HEK293T (cell line): ENCODE results near the gene FRK.

ENCODE experiments used
- ARNT ChIP-seq: fragments of 450-650 bp; IDR thresholded peaks from 2 replicates; pipeline ENCODE4 v1.6.1; 2017; ENCODE audit warnings: mild to moderate bottlenecking
- CTBP1 ChIP-seq: fragments of 450-650 bp; IDR thresholded peaks from 2 replicates; pipeline ENCODE4 v1.6.1; 2016; ENCODE audit warnings: borderline replicate concordance
- FOXA1 ChIP-seq: fragments of 450-650 bp; IDR thresholded peaks from 2 replicates; pipeline ENCODE4 v1.6.1; 2016; ENCODE audit warnings: mild to moderate bottlenecking
- FOXK2 ChIP-seq: fragments of 450-650 bp; IDR thresholded peaks from 2 replicates; pipeline ENCODE4 v1.6.1; 2016; ENCODE audit warnings: mild to moderate bottlenecking
- FOXM1 ChIP-seq: fragments of 450-650 bp; IDR thresholded peaks from 2 replicates; pipeline ENCODE4 v1.6.1; 2017; ENCODE audit warnings: mild to moderate bottlenecking, borderline replicate concordance
- HDGF ChIP-seq: fragments of 450-650 bp; IDR thresholded peaks from 2 replicates; pipeline ENCODE4 v1.6.1; 2017; ENCODE audit warnings: antibody characterized with exemption, borderline replicate concordance
- NFRKB ChIP-seq: fragments of 450-650 bp; IDR thresholded peaks from 2 replicates; pipeline ENCODE4 v1.6.1; 2016; ENCODE audit warnings: mild to moderate bottlenecking, moderate library complexity
- SP1 ChIP-seq: fragments of 450-650 bp; IDR thresholded peaks from 2 replicates; pipeline ENCODE4 v1.6.1; 2017
- SUZ12 ChIP-seq: fragments of 450-650 bp; IDR thresholded peaks from 2 replicates; pipeline ENCODE4 v1.6.1; 2016; ENCODE audit warnings: mild to moderate bottlenecking
- TF ChIP-seq, protein P1 (sequence below): fragments of 450-650 bp; IDR thresholded peaks from 2 replicates; pipeline ENCODE4 v1.6.1; 2016

- TF ChIP-seq SP1 (no peak), FOXM1 (no peak), ARNT (no peak), SUZ12 (no peak), CTBP1 (no peak), FOXK2 (no peak), FOXA1 (no peak), NFRKB (no peak), HDGF (no peak)
- TF ChIP-seq, protein P1, sequence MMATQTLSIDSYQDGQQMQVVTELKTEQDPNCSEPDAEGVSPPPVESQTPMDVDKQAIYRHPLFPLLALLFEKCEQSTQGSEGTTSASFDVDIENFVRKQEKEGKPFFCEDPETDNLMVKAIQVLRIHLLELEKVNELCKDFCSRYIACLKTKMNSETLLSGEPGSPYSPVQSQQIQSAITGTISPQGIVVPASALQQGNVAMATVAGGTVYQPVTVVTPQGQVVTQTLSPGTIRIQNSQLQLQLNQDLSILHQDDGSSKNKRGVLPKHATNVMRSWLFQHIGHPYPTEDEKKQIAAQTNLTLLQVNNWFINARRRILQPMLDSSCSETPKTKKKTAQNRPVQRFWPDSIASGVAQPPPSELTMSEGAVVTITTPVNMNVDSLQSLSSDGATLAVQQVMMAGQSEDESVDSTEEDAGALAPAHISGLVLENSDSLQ = no peak
Observed at GRCh38 chr6:115986026-115986425, 74.7 kb downstream of the FRK start.
